ENCODE results near the gene FXYD5. TPM values are rescaled to one million over a fixed set of nuclear protein-coding genes. Genes with fewer than 3 reads are reported as not detected.
A peak's percentile ranks its signal among the peaks of the same experiment; 100 is the strongest.
"Not testable (repeated sequence)": the region's sequence is repeated elsewhere in the genome, so short reads cannot be mapped to it uniquely, and the experiment has no call there.

FXYD5 gene
- total RNA-seq, 4 donors from 2014 or later = 10.9 to 86.2 (median 34.2) TPM

DNA sequence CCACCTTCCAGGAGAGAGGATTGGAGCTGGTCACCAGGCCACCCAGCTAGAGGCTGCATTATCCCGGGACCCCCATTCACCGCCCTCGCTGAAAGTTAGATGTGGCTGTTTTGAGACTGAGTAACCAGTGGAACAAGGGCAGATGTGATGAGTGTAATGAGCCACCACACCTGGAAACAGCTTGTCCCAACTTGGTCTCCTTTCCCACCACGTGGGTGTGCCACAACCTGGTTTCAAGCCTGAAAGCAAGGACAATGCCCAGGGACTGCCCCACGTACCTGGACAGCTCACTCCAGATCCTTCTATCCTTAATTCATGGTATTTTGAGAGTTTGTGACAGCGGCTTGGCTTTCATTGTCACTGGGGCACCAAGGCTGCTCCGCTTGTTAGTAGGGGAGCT lies 26.7 kb upstream of the FXYD5 start:
- Histone ChIP-seq H3K27ac (peak overlapping the region; percentile 85 to 96), H3K27me3 (no peaks in the 10 kb centered on the region), H3K4me1 (peaks cover 0 to 11% of the 10 kb centered on the region in 2 donors), H3K36me3 (no peaks in the 10 kb centered on the region), H3K9me3 (no peaks in the 10 kb centered on the region), H3K4me3 (no peak overlapping the region)
- no peak for DNase-seq
- TF ChIP-seq POLR2A (IDR thresholded peaks at IDR 0.05) (no peak), CTCF (IDR thresholded peaks at IDR 0.05) (no peak)
- intact Hi-C loops (cut with DNase I; ENCODE audit: low total_unique reads) = no loop called here

GRCh38 chr19:35128398-35129057 lies 26.0 kb upstream of the FXYD5 start:
- H3K4me1 ChIP-seq = peaks cover 0 to 11% of the 10 kb centered on the region in 2 donors
- intact Hi-C loops (cut with DNase I; ENCODE audit: low total_unique reads) = no loop called here

DNA sequence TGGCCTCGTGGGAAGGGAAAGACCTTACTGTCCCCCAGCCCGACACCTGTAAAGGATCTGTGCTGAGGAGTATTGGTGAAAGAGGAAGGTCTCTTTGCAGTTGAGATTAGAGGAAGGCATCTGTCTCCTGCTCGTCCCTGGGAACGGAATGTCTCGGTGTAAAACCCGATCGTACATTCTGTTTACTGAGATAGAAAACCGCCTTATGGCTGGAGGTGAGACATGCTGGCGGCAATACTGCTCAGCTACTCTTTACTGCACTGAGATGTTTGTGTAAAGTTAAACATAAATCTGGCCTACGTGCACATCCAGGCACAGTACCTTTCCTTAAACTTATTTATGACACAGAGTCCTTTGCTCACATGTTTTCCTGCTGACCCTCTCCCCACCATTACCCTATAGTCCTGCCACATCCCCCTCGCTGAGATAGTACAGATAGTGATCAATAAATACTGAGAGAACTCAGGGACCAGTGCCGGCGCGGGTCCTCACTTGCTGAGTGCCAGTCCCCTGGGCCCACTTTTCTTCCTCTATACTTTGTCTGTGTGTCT lies 24.7 kb upstream of the FXYD5 start:
- H3K36me3 ChIP-seq; H3K27ac ChIP-seq; intact Hi-C loops (cut with DNase I; ENCODE audit: low total_unique reads); H3K27me3 ChIP-seq; H3K4me1 ChIP-seq; DNase-seq; H3K9me3 ChIP-seq; H3K4me3 ChIP-seq: not testable (repeated sequence)

More at GRCh38 chr19:35128398-35129057, 26.0 kb upstream of the FXYD5 start:
- TF ChIP-seq CTCF (IDR thresholded peaks at IDR 0.05) = no peak
- TF ChIP-seq POLR2A (IDR thresholded peaks at IDR 0.05) = no peak
- no peaks in the 10 kb centered on the region for H3K27me3 ChIP-seq
- no peak overlapping the region for H3K27ac ChIP-seq
- no peak overlapping the region for H3K4me3 ChIP-seq
- H3K36me3 ChIP-seq = no peaks in the 10 kb centered on the region
- DNase-seq = no peak
- no peaks in the 10 kb centered on the region for H3K9me3 ChIP-seq

GRCh38 chr19:35130761-35131720 lies 23.5 kb upstream of the FXYD5 start:
- no peak overlapping the region for H3K4me3 ChIP-seq
- H3K9me3 ChIP-seq = no peaks in the 10 kb centered on the region
- TF ChIP-seq POLR2A (IDR thresholded peaks at IDR 0.05) = no peak
- no peak for TF ChIP-seq CTCF (IDR thresholded peaks at IDR 0.05)
- no peaks in the 10 kb centered on the region for H3K36me3 ChIP-seq
- no peak overlapping the region for H3K27ac ChIP-seq
- H3K4me1 ChIP-seq = peaks cover 0 to 4% of the 10 kb centered on the region in 2 donors
- intact Hi-C loops (cut with DNase I; ENCODE audit: low total_unique reads) = no loop called here
- no peak for DNase-seq
- H3K27me3 ChIP-seq = no peaks in the 10 kb centered on the region

DNA sequence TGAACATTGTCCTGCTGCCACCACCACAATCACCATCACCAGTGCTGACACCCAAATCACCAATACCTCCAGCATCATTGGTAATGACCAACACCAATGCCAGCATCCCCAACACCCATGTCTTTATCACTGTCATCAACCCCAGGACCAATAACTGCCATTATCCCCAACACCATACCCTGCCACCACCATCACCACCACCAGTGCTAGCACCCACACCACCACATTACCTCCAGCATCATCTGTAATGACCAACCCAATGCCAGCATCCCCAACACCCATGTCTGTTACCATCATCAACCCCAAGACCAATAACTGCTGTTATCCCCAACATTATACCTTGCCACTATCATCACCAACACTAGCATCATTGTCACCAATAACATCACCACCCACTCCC lies 22.3 kb upstream of the FXYD5 start:
- intact Hi-C loops (cut with DNase I; ENCODE audit: low total_unique reads) = no loop called here
- no peak for TF ChIP-seq CTCF (IDR thresholded peaks at IDR 0.05)
- TF ChIP-seq POLR2A (IDR thresholded peaks at IDR 0.05) = no peak
- H3K36me3 ChIP-seq = no peaks in the 10 kb centered on the region
- no peak overlapping the region for H3K4me3 ChIP-seq
- H3K4me1 ChIP-seq = no peaks in the 10 kb centered on the region
- no peak for DNase-seq
- no peak overlapping the region for H3K27ac ChIP-seq
- H3K27me3 ChIP-seq = no peaks in the 10 kb centered on the region
- no peaks in the 10 kb centered on the region for H3K9me3 ChIP-seq

All from uterus (tissue), 4 donors.